ENCODE results near the gene FKBP1B. TPM values are rescaled to one million over a fixed set of nuclear protein-coding genes. Genes with fewer than 3 reads are reported as not detected.
A peak's percentile ranks its signal among the peaks of the same experiment; 100 is the strongest.

The FKBP1B gene
- total RNA-seq, 1 donor = 3.3 TPM

DNA sequence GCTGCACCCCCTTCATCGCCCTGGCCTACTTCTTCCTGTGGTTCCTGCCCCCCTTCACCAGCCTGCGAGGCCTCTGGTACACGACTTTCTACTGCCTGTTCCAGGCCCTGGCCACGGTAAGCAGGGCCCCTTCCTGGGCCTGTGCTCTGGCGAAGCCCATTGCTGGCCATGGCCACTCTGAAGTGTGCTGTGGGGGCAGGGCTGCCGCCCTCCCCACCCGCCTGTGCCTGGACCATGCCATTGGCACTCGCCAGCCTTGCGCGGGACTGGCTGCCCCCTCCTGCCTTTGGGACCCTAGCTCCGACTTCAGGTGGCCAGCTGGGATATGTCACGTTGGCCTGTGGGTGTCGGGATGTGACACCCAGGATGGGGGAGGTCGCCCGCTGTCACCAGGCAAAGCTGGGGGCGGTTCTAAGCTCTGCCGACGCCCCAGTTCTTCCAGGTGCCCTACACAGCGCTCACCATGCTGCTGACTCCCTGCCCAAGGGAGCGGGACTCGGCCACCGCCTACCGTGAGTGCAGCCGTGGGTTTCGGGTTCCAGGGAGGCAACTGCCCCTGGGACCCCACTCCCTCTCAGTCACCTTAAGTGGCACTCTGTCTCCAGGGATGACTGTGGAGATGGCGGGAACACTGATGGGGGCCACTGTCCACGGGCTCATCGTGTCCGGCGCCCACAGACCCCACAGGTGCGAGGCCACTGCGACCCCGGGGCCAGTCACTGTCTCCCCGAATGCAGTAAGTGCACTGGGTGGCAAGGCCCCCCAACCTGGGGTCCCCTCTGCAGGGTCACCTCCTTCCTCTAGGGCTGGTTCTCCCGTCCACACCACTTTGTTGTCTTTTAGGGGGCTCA is 32.5 kb upstream of the FKBP1B start:
- Histone ChIP-seq H3K9me3 (ENCODE audit: low read depth, low read length) (no peaks in the 10 kb centered on the region), H3K27me3 (ENCODE audit: insufficient read depth, low read length) (no peaks in the 10 kb centered on the region), H3K27ac (ENCODE audit: low read depth, low read length) (peak overlapping the region; percentile 71), H3K36me3 (ENCODE audit: insufficient read depth, low read length) (no peaks in the 10 kb centered on the region), H4K20me1 (ENCODE audit: insufficient read depth, low read length) (no peaks in the 10 kb centered on the region), H3K4me2 (ENCODE audit: insufficient read depth, low read length) (no peak overlapping the region), H3K4me3 (ENCODE audit: insufficient read depth, low read length) (no peak overlapping the region), H2AFZ (ENCODE audit: low read length) (no peak overlapping the region), H3K79me2 (ENCODE audit: insufficient read depth, low read length) (no peaks in the 10 kb centered on the region), H3K4me1 (ENCODE audit: insufficient read depth, low read length) (peaks cover 16% of the 10 kb centered on the region)
- TF ChIP-seq, protein P1, sequence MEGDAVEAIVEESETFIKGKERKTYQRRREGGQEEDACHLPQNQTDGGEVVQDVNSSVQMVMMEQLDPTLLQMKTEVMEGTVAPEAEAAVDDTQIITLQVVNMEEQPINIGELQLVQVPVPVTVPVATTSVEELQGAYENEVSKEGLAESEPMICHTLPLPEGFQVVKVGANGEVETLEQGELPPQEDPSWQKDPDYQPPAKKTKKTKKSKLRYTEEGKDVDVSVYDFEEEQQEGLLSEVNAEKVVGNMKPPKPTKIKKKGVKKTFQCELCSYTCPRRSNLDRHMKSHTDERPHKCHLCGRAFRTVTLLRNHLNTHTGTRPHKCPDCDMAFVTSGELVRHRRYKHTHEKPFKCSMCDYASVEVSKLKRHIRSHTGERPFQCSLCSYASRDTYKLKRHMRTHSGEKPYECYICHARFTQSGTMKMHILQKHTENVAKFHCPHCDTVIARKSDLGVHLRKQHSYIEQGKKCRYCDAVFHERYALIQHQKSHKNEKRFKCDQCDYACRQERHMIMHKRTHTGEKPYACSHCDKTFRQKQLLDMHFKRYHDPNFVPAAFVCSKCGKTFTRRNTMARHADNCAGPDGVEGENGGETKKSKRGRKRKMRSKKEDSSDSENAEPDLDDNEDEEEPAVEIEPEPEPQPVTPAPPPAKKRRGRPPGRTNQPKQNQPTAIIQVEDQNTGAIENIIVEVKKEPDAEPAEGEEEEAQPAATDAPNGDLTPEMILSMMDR (IDR thresholded peaks at IDR 0.05; ENCODE audit: extremely low read depth, low read depth, low read length) = no peak
- DNase-seq (ENCODE audit: insufficient read length, low spot score, missing footprints) = no peak

GRCh38 chr2:24017711-24018110 is 31.8 kb upstream of the FKBP1B start:
- H3K4me2 ChIP-seq (ENCODE audit: insufficient read depth, low read length) = no peak overlapping the region
- H3K36me3 ChIP-seq (ENCODE audit: insufficient read depth, low read length) = no peaks in the 10 kb centered on the region
- no peak overlapping the region for H3K27ac ChIP-seq (ENCODE audit: low read depth, low read length)
- no peak overlapping the region for H3K4me3 ChIP-seq (ENCODE audit: insufficient read depth, low read length)
- DNase-seq (ENCODE audit: insufficient read length, low spot score, missing footprints) = no peak
- no peak overlapping the region for H2AFZ ChIP-seq (ENCODE audit: low read length)
- no peaks in the 10 kb centered on the region for H3K27me3 ChIP-seq (ENCODE audit: insufficient read depth, low read length)
- H3K79me2 ChIP-seq (ENCODE audit: insufficient read depth, low read length) = no peaks in the 10 kb centered on the region
- TF ChIP-seq, protein P1 (IDR thresholded peaks at IDR 0.05; ENCODE audit: extremely low read depth, low read depth, low read length) = no peak
- peaks cover 16% of the 10 kb centered on the region for H3K4me1 ChIP-seq (ENCODE audit: insufficient read depth, low read length)
- H4K20me1 ChIP-seq (ENCODE audit: insufficient read depth, low read length) = no peaks in the 10 kb centered on the region
- no peaks in the 10 kb centered on the region for H3K9me3 ChIP-seq (ENCODE audit: low read depth, low read length)

DNA sequence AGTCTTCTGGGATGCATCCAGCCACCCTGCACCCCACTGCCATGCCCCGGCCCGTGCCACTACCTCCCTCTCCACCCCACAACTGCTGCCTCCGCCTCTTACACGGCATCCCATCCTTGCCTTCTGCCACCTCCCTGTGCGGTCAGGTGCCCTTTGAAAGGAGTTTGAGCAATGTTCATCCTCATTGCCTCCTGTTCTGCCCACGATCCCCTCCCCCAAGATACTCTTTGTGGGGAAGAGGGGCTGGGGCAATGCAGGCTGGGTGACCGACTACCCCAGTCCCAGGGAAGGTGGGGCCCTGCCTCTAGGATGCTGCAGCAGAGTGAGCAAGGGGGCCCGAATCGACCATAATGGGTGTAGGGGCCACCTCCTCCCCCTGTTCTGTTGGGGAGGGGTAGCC is 31.3 kb upstream of the FKBP1B start:
- TF ChIP-seq, protein P1 (IDR thresholded peaks at IDR 0.05; ENCODE audit: extremely low read depth, low read depth, low read length) = no peak
- Histone ChIP-seq H3K27ac (ENCODE audit: low read depth, low read length) (no peak overlapping the region), H3K36me3 (ENCODE audit: insufficient read depth, low read length) (no peaks in the 10 kb centered on the region), H2AFZ (ENCODE audit: low read length) (no peak overlapping the region), H3K4me1 (ENCODE audit: insufficient read depth, low read length) (peaks cover 16% of the 10 kb centered on the region), H4K20me1 (ENCODE audit: insufficient read depth, low read length) (no peaks in the 10 kb centered on the region), H3K9me3 (ENCODE audit: low read depth, low read length) (no peaks in the 10 kb centered on the region), H3K27me3 (ENCODE audit: insufficient read depth, low read length) (no peaks in the 10 kb centered on the region), H3K4me3 (ENCODE audit: insufficient read depth, low read length) (no peak overlapping the region), H3K4me2 (ENCODE audit: insufficient read depth, low read length) (no peak overlapping the region), H3K79me2 (ENCODE audit: insufficient read depth, low read length) (no peaks in the 10 kb centered on the region)
- no peak for DNase-seq (ENCODE audit: insufficient read length, low spot score, missing footprints)

GRCh38 chr2:24019729-24020128 is 29.8 kb upstream of the FKBP1B start:
- TF ChIP-seq, protein P1 (IDR thresholded peaks at IDR 0.05; ENCODE audit: extremely low read depth, low read depth, low read length) = no peak
- DNase-seq (ENCODE audit: insufficient read length, low spot score, missing footprints) = no peak
- Histone ChIP-seq H3K36me3 (ENCODE audit: insufficient read depth, low read length) (peaks cover under 1% of the 10 kb centered on the region), H3K4me2 (ENCODE audit: insufficient read depth, low read length) (no peak overlapping the region), H3K4me1 (ENCODE audit: insufficient read depth, low read length) (peaks cover 16% of the 10 kb centered on the region), H3K27ac (ENCODE audit: low read depth, low read length) (no peak overlapping the region), H3K79me2 (ENCODE audit: insufficient read depth, low read length) (no peaks in the 10 kb centered on the region), H3K4me3 (ENCODE audit: insufficient read depth, low read length) (no peak overlapping the region), H3K9me3 (ENCODE audit: low read depth, low read length) (no peaks in the 10 kb centered on the region), H3K27me3 (ENCODE audit: insufficient read depth, low read length) (no peaks in the 10 kb centered on the region), H2AFZ (ENCODE audit: low read length) (no peak overlapping the region), H4K20me1 (ENCODE audit: insufficient read depth, low read length) (no peaks in the 10 kb centered on the region)
